OCI-LY7 (cell line): ENCODE data around the gene ST8SIA4.

Experiments
- CTCF ChIP-seq: fragments of 200-600 bp; sonication (generic); conservative IDR thresholded peaks from 2 replicates; pipeline ENCODE4 v1.5.1; 2014; ENCODE audit warnings: mild to moderate bottlenecking, antibody characterized with exemption, low read length, moderate library complexity, mixed read lengths
- EZH2phosphoT487 ChIP-seq: fragments of 200-600 bp; sonication (generic); IDR thresholded peaks from 2 replicates; pipeline ENCODE4 v1.6.1; 2018; ENCODE audit warnings: low read depth, borderline replicate concordance, mild to moderate bottlenecking, mixed run types, antibody characterized with exemption, low read length, moderate library complexity, mixed read lengths

DNA sequence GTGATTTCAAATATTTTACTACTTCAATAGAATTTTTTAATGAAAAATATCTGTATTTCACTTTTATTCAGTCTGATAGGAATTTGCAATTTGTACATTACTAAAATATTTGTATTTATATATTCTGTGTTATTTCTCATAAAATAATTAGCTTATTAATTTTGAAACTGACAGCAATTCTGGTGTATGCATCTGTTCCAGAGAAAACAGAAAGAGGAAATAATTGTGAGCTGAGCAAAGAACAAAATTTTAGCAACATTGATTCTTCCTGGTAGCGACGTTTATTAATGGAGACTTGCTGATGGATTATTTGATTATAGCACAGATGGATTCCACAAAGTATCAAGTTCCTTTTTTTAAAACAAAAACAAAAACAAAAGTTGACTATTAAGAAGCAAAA lies 61.0 kb downstream of the ST8SIA4 start:
- TF ChIP-seq CTCF (no peak), EZH2phosphoT487 (no peak)
